GM12872 (cell line): ENCODE data around the gene CHI3L1.

Experiments
- CTCF ChIP-seq: IDR thresholded peaks from 3 replicates; pipeline ENCODE4 v1.5.1; 2011; ENCODE audit warnings: low read depth, mild to moderate bottlenecking, low read length, moderate library complexity; ENCODE audit not compliant: insufficient read depth

Gene CHI3L1

GRCh38 chr1:203204756-203205155 lies 18.3 kb upstream of the CHI3L1 start:
- no peak for TF ChIP-seq CTCF

- TF ChIP-seq CTCF: no peak
Observed at GRCh38 chr1:203202431-203203245, 16.1 kb upstream of the CHI3L1 start.

DNA sequence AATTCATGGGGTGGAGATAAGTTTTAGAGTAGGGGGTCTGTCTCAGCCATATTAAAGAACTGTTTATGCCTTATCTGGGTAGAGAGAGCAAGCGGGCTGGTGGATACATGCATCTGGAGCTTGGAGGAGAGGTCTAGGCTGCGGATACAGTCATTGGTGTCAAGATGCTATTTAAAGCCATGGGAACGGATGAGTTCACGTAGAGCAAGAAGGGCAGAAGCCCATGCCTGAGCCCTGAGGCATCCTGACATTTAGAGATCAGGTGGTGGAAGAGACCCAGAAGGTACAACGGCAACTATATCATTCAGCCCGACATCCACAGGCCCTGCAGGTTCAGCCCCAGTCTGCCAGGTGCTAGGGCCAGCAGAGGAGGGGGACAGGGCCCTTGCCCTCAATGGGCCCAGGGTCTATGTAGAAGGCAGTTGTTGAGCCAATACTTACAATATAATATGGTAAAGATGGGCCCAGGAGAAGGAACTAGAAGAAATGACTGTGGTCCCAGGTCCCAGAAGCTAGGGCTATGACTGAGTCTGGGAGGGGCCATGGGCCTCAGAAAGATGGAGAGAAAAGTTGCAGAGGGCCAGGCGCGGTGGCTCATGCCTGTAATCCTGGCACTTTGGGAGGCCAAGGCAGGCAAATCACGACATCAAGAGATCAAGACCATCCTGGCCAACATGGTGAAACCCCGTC lies 15.2 kb upstream of the CHI3L1 start:
- TF ChIP-seq CTCF: no peak

- no peak for TF ChIP-seq CTCF
Observed at GRCh38 chr1:203200916-203201315, 14.4 kb upstream of the CHI3L1 start.

GRCh38 chr1:203199816-203200571 lies 13.5 kb upstream of the CHI3L1 start:
- TF ChIP-seq CTCF: no peak

DNA sequence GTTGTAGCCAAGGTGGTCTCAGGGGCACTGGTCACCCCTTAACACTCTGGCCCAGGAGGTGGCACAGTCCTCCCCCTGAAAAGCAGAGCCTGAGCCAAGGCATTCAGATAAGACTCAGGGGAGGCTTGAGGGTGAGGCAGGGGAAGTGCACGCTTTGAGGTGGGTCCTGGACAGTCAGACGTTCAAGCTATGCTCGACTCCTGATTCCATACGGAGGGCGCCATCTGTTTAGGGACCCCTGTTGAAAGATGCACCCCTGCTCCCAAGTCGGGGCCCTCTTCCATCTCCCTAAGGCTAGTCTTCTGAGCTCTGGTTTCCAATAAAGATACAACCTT lies 12.9 kb upstream of the CHI3L1 start:
- TF ChIP-seq CTCF: no peak

DNA sequence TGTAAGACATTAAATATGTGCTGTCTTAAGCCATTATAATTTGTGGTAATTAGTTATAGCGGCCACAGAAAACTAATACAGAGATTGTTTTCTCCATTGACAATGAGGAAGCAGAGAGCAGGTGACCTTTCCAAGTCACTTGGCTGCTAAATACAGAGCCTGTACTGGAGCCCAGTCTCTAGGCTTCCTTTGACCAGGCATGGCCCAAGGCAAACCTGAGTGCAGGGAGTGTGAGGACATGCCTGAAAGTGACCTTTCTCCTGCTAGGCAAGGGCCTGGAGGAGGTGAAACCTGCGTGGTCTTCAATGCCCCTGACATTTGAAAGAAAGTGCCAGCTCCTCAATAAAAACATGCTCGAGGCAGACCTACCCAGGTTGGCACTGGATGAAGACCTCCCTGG lies 12.5 kb upstream of the CHI3L1 start:
- TF ChIP-seq CTCF: no peak
